Fibroblast of the aortic adventitia (primary cell): ENCODE results near the gene AP4B1. TPM values are rescaled to one million over a fixed set of nuclear protein-coding genes. Genes with fewer than 3 reads are reported as not detected.

ENCODE experiments used
- DNase-seq: peaks from one replicate; pipeline ENCODE4 v3.0.0-alpha.2; 2010; ENCODE audit warnings: low read depth
- H3K4me3 ChIP-seq: 2 replicates; pipeline ENCODE4 v1.5.1; 2011; ENCODE audit warnings: low read depth, mild to moderate bottlenecking, control low read depth, low read length, moderate library complexity
- total RNA-seq: library from RNA; depleted of rRNA; stranded (reverse); fragments of >200 nt; gene quantifications from 2 replicates; pipeline ENCODE4 v1.2.3, GENCODE V29; 2012; ENCODE audit warnings: low replicate concordance
- TF ChIP-seq, protein P1 (sequence below): IDR thresholded peaks from 2 replicates; pipeline ENCODE4 v1.5.1; 2011; ENCODE audit warnings: mild to moderate bottlenecking, low read length, control low read depth, inconsistent platforms; ENCODE audit not compliant: insufficient read depth

Gene AP4B1
- total RNA-seq, 1 donor: 15.4 TPM

DNA sequence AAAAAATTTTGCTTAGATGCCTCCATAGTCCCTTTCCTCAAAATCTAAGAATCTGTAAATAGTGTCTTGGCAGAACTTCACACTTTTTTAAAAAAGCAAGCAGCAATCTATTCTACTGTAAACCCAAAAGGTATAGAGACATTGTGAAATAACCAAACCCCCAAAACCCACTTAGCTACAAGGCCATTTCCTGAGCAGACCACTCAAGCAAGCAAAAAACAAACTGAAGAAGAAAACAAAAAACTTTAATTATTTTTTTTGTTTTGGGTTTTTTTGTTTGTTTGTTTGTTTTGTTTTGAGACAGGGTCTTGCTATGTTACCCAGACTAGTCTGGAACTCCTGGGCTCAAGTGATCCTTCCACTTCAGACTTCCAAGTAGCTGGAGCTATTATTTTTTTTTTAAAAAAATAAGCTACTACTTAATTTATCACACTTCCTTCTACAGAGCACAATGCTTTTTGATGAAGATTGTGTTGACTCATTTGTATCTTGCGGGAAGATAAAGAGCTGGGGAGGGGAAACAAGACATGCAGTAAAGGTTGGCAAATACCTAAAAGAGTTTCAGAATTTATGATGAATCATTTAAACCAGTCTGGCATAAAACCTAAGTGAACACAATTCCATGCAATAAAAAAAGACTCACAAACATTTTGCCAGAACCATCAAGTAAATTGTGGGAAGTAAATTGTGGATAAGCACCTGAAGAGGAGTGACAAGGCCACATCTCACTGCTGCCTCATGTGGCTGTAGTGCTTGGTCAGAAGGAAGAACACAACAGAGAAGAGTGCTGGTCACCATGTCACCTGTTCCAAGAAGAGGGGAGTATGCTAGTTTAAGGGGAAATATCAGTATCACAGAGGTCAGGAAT is 30.4 kb downstream of the AP4B1 start:
- H3K4me3 ChIP-seq: no peak overlapping the region
- DNase-seq: peak; percentile 57

DNA sequence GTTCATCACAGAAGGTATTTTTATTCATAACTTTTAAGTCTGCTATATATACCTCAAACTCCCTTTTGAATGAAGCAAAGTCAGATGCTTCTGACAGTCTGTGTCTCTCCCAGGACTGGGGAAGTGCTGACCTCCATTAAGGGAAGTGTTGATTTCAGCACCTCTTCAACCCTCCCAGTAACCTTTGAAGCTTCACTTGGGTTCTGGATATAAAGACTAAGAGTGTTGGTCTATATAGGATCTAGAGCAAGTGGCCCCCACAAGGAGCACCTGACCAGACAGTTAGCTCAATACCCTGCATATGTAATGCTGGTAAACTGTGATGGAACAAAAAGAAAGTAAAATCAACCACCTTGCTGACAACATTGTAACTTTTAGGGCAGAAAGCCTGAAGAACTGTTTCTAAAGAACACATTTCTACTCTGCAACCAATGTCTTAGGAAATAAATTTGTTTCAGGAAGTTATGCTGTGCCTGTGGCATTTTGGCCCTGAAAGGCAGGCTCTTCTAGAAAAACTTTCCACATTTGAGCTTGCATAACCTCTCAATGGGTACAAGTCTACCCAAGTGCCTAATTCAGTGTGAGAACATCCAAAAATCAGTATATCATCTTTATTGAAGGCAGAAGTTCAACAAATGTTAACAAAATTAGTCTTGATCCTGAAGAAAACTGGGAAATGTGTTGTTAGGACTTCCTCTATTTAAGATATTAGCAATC is 32.2 kb downstream of the AP4B1 start:
- H3K4me3 ChIP-seq: no peak overlapping the region
- TF ChIP-seq, protein P1, sequence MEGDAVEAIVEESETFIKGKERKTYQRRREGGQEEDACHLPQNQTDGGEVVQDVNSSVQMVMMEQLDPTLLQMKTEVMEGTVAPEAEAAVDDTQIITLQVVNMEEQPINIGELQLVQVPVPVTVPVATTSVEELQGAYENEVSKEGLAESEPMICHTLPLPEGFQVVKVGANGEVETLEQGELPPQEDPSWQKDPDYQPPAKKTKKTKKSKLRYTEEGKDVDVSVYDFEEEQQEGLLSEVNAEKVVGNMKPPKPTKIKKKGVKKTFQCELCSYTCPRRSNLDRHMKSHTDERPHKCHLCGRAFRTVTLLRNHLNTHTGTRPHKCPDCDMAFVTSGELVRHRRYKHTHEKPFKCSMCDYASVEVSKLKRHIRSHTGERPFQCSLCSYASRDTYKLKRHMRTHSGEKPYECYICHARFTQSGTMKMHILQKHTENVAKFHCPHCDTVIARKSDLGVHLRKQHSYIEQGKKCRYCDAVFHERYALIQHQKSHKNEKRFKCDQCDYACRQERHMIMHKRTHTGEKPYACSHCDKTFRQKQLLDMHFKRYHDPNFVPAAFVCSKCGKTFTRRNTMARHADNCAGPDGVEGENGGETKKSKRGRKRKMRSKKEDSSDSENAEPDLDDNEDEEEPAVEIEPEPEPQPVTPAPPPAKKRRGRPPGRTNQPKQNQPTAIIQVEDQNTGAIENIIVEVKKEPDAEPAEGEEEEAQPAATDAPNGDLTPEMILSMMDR: no peak
- DNase-seq: peak; percentile 32

More for the DNA sequence above, 30.4 kb downstream of the AP4B1 start:
- TF ChIP-seq, protein P1: peak; percentile 43

DNA sequence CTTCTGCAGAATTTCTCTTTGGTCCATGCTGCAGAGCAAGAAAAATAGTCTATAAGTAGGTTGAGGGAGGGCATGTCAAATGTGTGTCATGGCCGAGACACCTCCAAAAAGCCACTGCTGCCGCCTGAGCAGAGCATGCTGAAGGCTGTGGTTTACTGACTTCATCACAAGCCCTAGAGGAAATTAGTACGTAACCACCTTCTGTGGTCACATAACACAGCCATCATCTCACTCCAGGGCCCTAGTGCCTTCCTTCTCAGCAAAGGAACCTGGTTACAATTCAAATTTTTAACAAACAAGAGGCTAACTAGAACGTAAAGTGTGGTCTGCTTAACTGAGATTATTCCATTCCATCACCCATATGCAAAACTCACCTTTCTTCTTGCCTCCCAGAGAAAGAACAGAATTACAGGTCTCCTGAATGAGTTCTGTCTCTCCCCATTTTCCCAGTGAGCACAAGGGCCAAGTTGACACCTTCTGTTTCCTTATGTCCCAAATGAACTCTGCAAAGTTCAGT is 32.9 kb downstream of the AP4B1 start, which contains the start of gene PTPN22:
Gene PTPN22, minus strand, starts transcription at position 116 of the 517 bp plus-strand sequence.
- TF ChIP-seq, protein P1: no peak
- H3K4me3 ChIP-seq: no peak within 1 kb of the TSS
- peak; percentile 50 for DNase-seq

DNA sequence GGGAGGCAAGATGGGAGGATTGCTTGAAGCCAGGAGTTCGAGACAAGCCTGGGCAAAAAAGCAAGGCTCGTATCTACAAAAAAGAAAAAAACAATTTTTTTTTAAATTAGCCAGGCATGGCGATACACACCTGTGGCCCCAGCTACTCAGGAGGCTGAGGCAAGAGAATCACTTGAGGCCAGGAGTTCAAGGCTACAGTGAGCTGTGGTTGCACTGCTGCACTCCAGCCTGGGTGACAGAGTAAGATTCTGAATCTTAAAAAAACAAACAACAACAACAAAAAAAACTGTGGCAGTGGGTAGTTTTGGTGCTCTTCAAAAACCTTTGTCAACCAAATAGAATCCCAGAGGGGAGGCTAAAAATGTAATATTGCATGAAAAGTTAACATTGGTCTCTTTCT is 33.8 kb downstream of the AP4B1 start:
- TF ChIP-seq, protein P1: no peak
- no peak for DNase-seq
- H3K4me3 ChIP-seq: no peak overlapping the region

DNA sequence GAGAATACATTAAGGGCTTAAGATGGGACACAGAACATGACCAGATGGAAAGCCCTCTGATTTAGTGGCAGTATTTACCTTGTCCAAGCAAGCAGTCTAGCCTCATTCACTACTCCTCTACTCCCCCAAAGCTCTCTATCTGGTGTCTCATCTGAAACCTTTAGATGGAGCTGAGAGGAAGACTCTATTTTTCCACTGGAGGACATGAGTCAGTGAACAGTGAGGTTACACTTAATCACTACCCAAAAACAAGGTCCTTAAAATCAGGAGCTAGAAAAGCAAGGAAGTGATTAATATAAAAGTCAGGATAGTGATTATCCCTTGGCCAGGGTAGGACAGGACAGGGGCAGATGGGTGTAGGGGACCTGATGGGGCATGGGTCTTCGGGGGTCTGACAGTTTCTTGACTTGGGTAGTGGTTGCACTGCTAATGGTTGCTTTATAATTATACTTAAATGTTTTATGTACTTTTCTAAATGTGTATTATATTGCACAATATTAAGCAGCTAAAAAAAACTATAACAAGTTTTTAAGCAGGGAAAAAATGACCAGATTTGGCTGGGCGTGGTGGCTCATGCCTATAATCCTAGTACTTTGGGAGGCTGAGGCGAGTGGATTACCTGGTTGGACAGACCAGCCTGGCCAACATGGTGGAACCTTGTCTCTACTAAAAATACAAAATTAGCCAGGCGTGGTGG is 36.1 kb downstream of the AP4B1 start:
- TF ChIP-seq, protein P1: no peak
- H3K4me3 ChIP-seq: no peak overlapping the region
- DNase-seq: peak; percentile 27

- DNase-seq: no peak
- no peak overlapping the region for H3K4me3 ChIP-seq
- TF ChIP-seq, protein P1: no peak
Observed at GRCh38 chr1:113861641-113862040, 43.0 kb downstream of the AP4B1 start.
